HFFc6 (cell line): Measurements from ENCODE around the gene RIPK4. TPM values are rescaled to one million over a fixed set of nuclear protein-coding genes. Genes with fewer than 3 reads are reported as not detected.

Experiments
- DNase-seq: peaks from one replicate; pipeline ENCODE4 v3.0.0-alpha.2; 2018
- H3K27ac Mint-ChIP-seq: 2 replicates; pipeline ENCODE4 v1.8.0; 2020; ENCODE audit warnings: mild to moderate bottlenecking, mixed read lengths
- H3K27me3 Mint-ChIP-seq: 2 replicates; pipeline ENCODE4 v1.8.0; 2021; ENCODE audit warnings: mild to moderate bottlenecking, moderate library complexity, mixed read lengths; ENCODE audit not compliant: insufficient read depth
- H3K36me3 Mint-ChIP-seq: 2 replicates; pipeline ENCODE4 v1.8.0; 2021; ENCODE audit warnings: low read depth, mixed read lengths
- H3K4me1 Mint-ChIP-seq: 2 replicates; pipeline ENCODE4 v1.8.0; 2020; ENCODE audit warnings: low read depth, mixed read lengths
- H3K4me3 Mint-ChIP-seq: 2 replicates; pipeline ENCODE4 v1.8.0; 2020; ENCODE audit warnings: mild to moderate bottlenecking, moderate library complexity, mixed read lengths
- H3K9me3 Mint-ChIP-seq: 2 replicates; pipeline ENCODE4 v1.8.0; 2020; ENCODE audit warnings: mild to moderate bottlenecking, mixed read lengths
- total RNA-seq, 6 experiments: library from RNA; stranded (reverse); fragmentation: NEBNext Ultra II Directional; extraction: Animal tissue kit (Norgen Biotek cat#: 25700); gene quantifications; 2 replicates in 1 of 6; 3 replicates in 5 of 6; pipeline ENCODE4 v1.2.3, GENCODE V29; 2021
- TF ChIP-seq, protein P1 (sequence below): fragments of 200-600 bp; sonication (generic); IDR thresholded peaks from 2 replicates; pipeline ENCODE4 v1.5.0; 2021; ENCODE audit warnings: antibody characterized with exemption, mild to moderate bottlenecking

Gene RIPK4
- total RNA-seq, 6 experiments from 2014 or later = 0.05 to 0.12 (median 0.07) TPM; not detected in 2

DNA sequence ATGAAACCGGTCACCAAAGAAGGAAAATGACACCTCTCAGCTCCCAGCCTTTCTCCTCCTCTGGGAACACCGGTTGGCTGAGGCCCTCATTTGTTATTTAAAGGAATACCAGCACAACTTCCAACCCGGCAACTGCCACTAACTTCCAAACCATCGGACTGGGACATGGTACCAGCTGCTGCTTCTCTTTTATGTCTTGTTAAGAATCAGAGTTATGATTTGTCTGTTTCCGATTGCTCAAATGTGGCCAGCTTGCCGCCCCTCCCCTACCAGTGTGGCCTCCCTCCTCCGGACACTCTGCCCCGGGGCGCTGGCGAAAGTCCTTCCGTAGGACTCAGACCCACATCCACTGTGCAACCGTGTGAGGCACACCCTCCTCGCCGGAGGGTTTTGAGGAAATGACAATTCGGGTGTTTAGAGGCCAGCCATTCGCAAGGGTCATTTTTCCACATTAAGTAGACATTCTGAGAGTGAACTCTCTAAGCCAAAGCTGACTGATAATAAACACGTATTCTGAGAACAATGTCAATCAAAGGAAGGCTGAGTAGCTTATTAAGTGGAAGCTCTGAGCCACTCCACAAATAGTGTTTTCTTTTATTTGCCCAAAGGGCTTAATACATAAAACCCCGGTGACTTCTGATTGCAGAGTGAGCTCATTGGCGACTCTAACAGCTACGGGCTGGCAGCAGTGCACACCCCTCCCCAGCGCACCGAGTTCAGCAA is 5.5 kb downstream of the RIPK4 start:
- no peaks in the 10 kb centered on the region for H3K9me3 Mint-ChIP-seq
- peak; percentile 42 for DNase-seq
- TF ChIP-seq, protein P1, sequence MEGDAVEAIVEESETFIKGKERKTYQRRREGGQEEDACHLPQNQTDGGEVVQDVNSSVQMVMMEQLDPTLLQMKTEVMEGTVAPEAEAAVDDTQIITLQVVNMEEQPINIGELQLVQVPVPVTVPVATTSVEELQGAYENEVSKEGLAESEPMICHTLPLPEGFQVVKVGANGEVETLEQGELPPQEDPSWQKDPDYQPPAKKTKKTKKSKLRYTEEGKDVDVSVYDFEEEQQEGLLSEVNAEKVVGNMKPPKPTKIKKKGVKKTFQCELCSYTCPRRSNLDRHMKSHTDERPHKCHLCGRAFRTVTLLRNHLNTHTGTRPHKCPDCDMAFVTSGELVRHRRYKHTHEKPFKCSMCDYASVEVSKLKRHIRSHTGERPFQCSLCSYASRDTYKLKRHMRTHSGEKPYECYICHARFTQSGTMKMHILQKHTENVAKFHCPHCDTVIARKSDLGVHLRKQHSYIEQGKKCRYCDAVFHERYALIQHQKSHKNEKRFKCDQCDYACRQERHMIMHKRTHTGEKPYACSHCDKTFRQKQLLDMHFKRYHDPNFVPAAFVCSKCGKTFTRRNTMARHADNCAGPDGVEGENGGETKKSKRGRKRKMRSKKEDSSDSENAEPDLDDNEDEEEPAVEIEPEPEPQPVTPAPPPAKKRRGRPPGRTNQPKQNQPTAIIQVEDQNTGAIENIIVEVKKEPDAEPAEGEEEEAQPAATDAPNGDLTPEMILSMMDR = no peak
- peak overlapping the region; percentile 83 for H3K4me3 Mint-ChIP-seq
- H3K27ac Mint-ChIP-seq = peak overlapping the region; percentile 51
- H3K36me3 Mint-ChIP-seq = no peaks in the 10 kb centered on the region
- H3K4me1 Mint-ChIP-seq = peaks cover 34% of the 10 kb centered on the region
- peaks cover 18% of the 10 kb centered on the region for H3K27me3 Mint-ChIP-seq

DNA sequence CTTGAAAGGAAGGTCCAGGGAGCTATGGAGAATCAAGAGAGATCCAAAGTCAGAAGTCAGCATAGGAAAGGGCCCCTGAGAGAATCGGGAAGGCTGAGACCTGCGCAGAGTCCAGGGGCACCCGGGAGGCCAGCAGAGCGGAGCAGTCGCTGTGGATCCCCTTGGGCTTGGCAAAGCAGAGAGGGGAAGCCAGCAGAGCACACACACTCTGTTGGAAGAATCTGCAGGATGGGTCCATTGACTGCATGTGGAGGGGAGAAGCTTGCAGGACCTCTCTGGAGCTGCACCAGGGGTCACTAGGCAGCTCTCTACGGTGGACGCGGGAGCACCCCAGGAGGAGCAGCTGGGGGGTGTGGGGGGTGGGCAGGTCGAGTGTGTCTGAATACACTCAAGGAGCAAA is 6.4 kb downstream of the RIPK4 start:
- peaks cover 16% of the 10 kb centered on the region for H3K27me3 Mint-ChIP-seq
- peaks cover 34% of the 10 kb centered on the region for H3K4me1 Mint-ChIP-seq
- no peaks in the 10 kb centered on the region for H3K9me3 Mint-ChIP-seq
- no peak overlapping the region for H3K27ac Mint-ChIP-seq
- no peaks in the 10 kb centered on the region for H3K36me3 Mint-ChIP-seq
- no peak for DNase-seq
- H3K4me3 Mint-ChIP-seq = no peak overlapping the region
- TF ChIP-seq, protein P1 = no peak

DNA sequence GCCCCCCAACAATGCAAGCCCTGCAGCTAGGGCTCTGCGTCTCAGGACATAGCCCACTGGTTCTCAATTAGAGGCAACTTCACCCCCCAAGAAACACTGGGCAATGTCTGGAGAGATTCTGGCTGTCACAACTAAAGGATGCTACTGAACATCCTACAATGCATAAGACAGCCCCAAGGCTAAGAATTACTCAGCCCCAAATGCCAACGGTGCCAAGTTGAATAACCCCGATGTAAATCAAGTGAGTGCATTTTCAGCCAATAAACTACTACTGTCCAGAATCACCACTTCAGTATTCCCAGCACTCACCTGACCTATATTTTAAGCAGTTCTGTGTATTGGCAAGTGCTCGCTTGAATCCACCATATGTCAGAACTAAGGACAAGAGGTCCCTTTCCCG is 6.9 kb downstream of the RIPK4 start:
- Mint-ChIP-seq H3K4me1 (peaks cover 34% of the 10 kb centered on the region), H3K9me3 (no peaks in the 10 kb centered on the region), H3K36me3 (no peaks in the 10 kb centered on the region), H3K27me3 (peaks cover 11% of the 10 kb centered on the region), H3K4me3 (no peak overlapping the region), H3K27ac (no peak overlapping the region)
- TF ChIP-seq, protein P1 = no peak
- DNase-seq = peak; percentile 10

DNA sequence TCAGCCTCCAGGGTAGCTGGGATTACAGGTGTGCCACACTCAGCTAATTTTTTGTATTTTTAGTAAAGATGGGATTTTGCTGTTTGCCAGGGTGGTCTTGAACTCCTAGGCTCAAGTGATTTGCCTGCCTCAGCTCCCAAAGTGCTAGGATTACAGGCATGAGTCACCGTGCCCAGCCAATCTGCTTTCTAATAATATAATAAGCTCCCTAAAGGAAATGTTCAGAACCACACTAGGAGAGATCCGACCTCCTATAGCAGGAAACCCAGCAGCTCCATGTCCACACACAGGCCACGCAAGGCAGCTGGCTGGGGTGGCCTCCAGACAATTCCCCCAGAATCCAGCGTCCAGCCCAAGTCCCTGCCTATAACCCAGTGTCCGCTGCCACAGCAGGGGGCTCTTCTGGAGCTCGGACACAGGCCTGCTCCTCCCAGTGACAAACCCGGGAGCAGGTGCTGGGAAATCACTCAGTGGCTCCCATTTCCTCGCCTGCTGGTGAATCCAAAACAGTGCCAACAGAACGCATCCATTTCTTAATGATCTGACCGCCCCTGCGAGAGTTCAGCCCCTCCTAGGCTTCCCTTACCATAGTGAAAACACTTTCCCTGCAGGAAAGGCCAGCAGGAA is 7.5 kb downstream of the RIPK4 start:
- no peak overlapping the region for H3K27ac Mint-ChIP-seq
- DNase-seq = no peak
- peaks cover 34% of the 10 kb centered on the region for H3K4me1 Mint-ChIP-seq

DNA sequence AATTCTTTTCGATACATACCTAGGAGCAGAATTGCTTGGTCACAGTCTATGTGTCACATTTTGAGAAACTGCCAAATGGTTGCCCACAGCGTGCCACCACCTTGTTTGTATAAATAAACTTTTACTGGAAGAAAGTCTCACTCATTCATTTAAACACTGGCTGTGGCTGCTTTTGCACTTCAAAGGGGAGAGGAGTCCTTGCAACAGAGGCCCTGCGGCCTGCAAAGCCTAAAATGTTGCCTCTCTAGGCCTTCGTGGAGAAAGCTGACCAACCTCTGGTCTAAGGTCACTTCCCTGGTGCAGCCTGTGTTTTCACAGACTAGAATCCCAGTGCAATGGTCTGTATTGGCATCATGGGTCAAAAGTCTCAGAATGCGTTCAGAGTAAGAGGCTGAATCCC is 8.3 kb downstream of the RIPK4 start:
- H3K4me1 Mint-ChIP-seq = peaks cover 34% of the 10 kb centered on the region
- H3K9me3 Mint-ChIP-seq = no peaks in the 10 kb centered on the region
- H3K27ac Mint-ChIP-seq = no peak overlapping the region
- no peak overlapping the region for H3K4me3 Mint-ChIP-seq
- peaks cover 11% of the 10 kb centered on the region for H3K27me3 Mint-ChIP-seq
- no peaks in the 10 kb centered on the region for H3K36me3 Mint-ChIP-seq
- DNase-seq = no peak
- TF ChIP-seq, protein P1 = no peak

More for the DNA sequence above, 7.5 kb downstream of the RIPK4 start:
- no peak overlapping the region for H3K4me3 Mint-ChIP-seq
- H3K36me3 Mint-ChIP-seq = no peaks in the 10 kb centered on the region
- TF ChIP-seq, protein P1 = no peak
- peaks cover 11% of the 10 kb centered on the region for H3K27me3 Mint-ChIP-seq
- H3K9me3 Mint-ChIP-seq = no peaks in the 10 kb centered on the region
